HepG2 (cell line): ENCODE measurements around the gene SKI. TPM values are rescaled to one million over a fixed set of nuclear protein-coding genes. Genes with fewer than 3 reads are reported as not detected.

Experiments
- CEBPB ChIP-seq: IDR thresholded peaks from 2 replicates; pipeline ENCODE4 v1.6.1; 2011; ENCODE audit warnings: low read depth, low read length, improper control_type of control experiment, borderline replicate concordance
- CHD2 ChIP-seq: IDR thresholded peaks from 2 replicates; pipeline ENCODE4 v1.6.1; 2011; ENCODE audit warnings: low read depth, low read length, improper control_type of control experiment
- GATAD2A ChIP-seq: IDR thresholded peaks from 2 replicates; pipeline ENCODE4 v1.6.1; 2016
- KAT2B ChIP-seq: fragments of 150-350 bp; IDR thresholded peaks from 2 replicates; pipeline ENCODE4 v1.6.1; 2014; ENCODE audit warnings: low read depth, low read length, borderline replicate concordance
- KLF13 ChIP-seq: sonication (generic); formaldehyde crosslinking; IDR thresholded peaks from 2 replicates; pipeline ENCODE4 v1.4.0; 2020; ENCODE audit warnings: mild to moderate bottlenecking, missing genetic modification reagents
- MTA3 ChIP-seq: sonication (generic); formaldehyde crosslinking; IDR thresholded peaks from 2 replicates; pipeline ENCODE4 v1.4.0; 2020; ENCODE audit warnings: missing genetic modification reagents
- NFE2L1 ChIP-seq: sonication (generic); formaldehyde crosslinking; IDR thresholded peaks from 2 replicates; pipeline ENCODE4 v1.4.0; 2020; ENCODE audit warnings: missing genetic modification reagents, mild to moderate bottlenecking, borderline replicate concordance
- NFKB2 ChIP-seq: sonication (generic); formaldehyde crosslinking; IDR thresholded peaks from 2 replicates; pipeline ENCODE4 v1.4.0; 2020; ENCODE audit warnings: missing genetic modification reagents, borderline replicate concordance
- NFYC ChIP-seq: IDR thresholded peaks from 2 replicates; pipeline ENCODE4 v1.6.1; 2016; ENCODE audit warnings: missing genetic modification reagents, missing compliant biosample characterization
- PBX2 ChIP-seq: IDR thresholded peaks from 2 replicates; pipeline ENCODE4 v1.6.1; 2016; ENCODE audit warnings: control low read depth
- RBAK ChIP-seq: sonication (generic); formaldehyde crosslinking; IDR thresholded peaks from 2 replicates; pipeline ENCODE4 v1.5.1; 2020; ENCODE audit warnings: mild to moderate bottlenecking, missing genetic modification reagents
- SOX13 ChIP-seq, 3 experiments: fragments of 450-650 bp in 1 of 3; sonication (generic) in 1 of 3; formaldehyde crosslinking in 1 of 3; IDR thresholded peaks in 2 of 3; conservative IDR thresholded peaks in 1 of 3; 2 replicates each; pipeline versions ENCODE4 v1.5.0 to v1.6.1; 2016 to 2020; ENCODE audit warnings: antibody characterized with exemption in 1 of 3, mild to moderate bottlenecking in 1 of 3, missing compliant biosample characterization in 1 of 3, missing genetic modification reagents in 1 of 3, moderate library complexity in 1 of 3
- YEATS4 ChIP-seq: sonication (generic); formaldehyde crosslinking; IDR thresholded peaks from 2 replicates; pipeline ENCODE4 v1.4.0; 2020; ENCODE audit warnings: missing genetic modification reagents, borderline replicate concordance
- ZBTB4 ChIP-seq: sonication (generic); formaldehyde crosslinking; IDR thresholded peaks from 2 replicates; pipeline ENCODE4 v1.4.0; 2020; ENCODE audit warnings: missing genetic modification reagents, mild to moderate bottlenecking, borderline replicate concordance
- ZFP1 ChIP-seq: IDR thresholded peaks from 2 replicates; pipeline ENCODE4 v1.6.1; 2016
- ZNF24 ChIP-seq: fragments of 450-650 bp; IDR thresholded peaks from 2 replicates; pipeline ENCODE4 v1.6.1; 2017; ENCODE audit warnings: antibody characterized with exemption, mild to moderate bottlenecking
- ZNF326 ChIP-seq: sonication (generic); formaldehyde crosslinking; IDR thresholded peaks from 2 replicates; pipeline ENCODE4 v1.4.0; 2020; ENCODE audit warnings: missing genetic modification reagents, borderline replicate concordance
- ZNF839 ChIP-seq: sonication (generic); formaldehyde crosslinking; IDR thresholded peaks from 2 replicates; pipeline ENCODE4 v1.4.0; 2020; ENCODE audit warnings: missing genetic modification reagents, mild to moderate bottlenecking, borderline replicate concordance
- polyA plus RNA-seq, 8 experiments: library from polyadenylated mRNA; depleted of rRNA in 3 of 8; stranded (reverse) in 7 of 8; unstranded in 1 of 8; fragments of >200 nt; fragmentation: Illumina TruSeq in 4 of 8; extraction: Trizol in 4 of 8; gene quantifications; 2 replicates each; pipeline versions ENCODE4 v1.2.1 to v1.2.3, GENCODE V29; 2011 to 2016; ENCODE audit warnings: low read depth in 4 of 8, missing spikeins in 1 of 8, mixed read lengths in 1 of 8; ENCODE audit not compliant: insufficient read depth in 1 of 8
- total RNA-seq, 5 experiments: library from RNA; depleted of rRNA; stranded (reverse); fragments of >200 nt; fragmentation: Illumina TruSeq; extraction: Trizol; gene quantifications; 2 replicates each; pipeline ENCODE4 v1.2.3, GENCODE V29; 2016; ENCODE audit warnings: low read depth in 1 of 5
- TF ChIP-seq, protein P1 (sequence below): sonication (generic); formaldehyde crosslinking; IDR thresholded peaks from 2 replicates; pipeline ENCODE4 v1.4.0; 2020; ENCODE audit warnings: missing genetic modification reagents, borderline replicate concordance
- TF ChIP-seq, protein P2 (sequence below): sonication (generic); formaldehyde crosslinking; IDR thresholded peaks from 2 replicates; pipeline ENCODE4 v1.5.0; 2020; ENCODE audit warnings: mild to moderate bottlenecking, missing genetic modification reagents

Gene SKI
- total and polyA plus RNA-seq, 2 of the 13 experiments (the other 11 are each of a cell fraction or from before 2014, with no cell fraction given), result 4.7 to 6.9 TPM

- TF ChIP-seq, protein P1, sequence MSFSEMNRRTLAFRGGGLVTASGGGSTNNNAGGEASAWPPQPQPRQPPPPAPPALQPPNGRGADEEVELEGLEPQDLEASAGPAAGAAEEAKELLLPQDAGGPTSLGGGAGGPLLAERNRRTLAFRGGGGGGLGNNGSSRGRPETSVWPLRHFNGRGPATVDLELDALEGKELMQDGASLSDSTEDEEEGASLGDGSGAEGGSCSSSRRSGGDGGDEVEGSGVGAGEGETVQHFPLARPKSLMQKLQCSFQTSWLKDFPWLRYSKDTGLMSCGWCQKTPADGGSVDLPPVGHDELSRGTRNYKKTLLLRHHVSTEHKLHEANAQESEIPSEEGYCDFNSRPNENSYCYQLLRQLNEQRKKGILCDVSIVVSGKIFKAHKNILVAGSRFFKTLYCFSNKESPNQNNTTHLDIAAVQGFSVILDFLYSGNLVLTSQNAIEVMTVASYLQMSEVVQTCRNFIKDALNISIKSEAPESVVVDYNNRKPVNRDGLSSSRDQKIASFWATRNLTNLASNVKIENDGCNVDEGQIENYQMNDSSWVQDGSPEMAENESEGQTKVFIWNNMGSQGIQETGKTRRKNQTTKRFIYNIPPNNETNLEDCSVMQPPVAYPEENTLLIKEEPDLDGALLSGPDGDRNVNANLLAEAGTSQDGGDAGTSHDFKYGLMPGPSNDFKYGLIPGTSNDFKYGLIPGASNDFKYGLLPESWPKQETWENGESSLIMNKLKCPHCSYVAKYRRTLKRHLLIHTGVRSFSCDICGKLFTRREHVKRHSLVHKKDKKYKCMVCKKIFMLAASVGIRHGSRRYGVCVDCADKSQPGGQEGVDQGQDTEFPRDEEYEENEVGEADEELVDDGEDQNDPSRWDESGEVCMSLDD (CRISPR knock-in tag), result peak; percentile 84; the same call in 1 of the 2 replicates
- no peak for TF ChIP-seq NFYC (CRISPR knock-in tag)
- no peak for TF ChIP-seq SOX13 (IDR thresholded peaks at IDR 0.05)
- peak in 1 of 2 experiments; percentile 93; a peak in 2 of 4 replicates for TF ChIP-seq SOX13 (CRISPR knock-in tag; conservative IDR thresholded peaks at IDR 0.05 in 1 of 2, IDR thresholded peaks at IDR 0.05 in 1 of 2)
- no peak for TF ChIP-seq NFE2L1 (CRISPR knock-in tag)
- peak; percentile 100 for TF ChIP-seq CEBPB
- TF ChIP-seq YEATS4 (CRISPR knock-in tag), result peak; percentile 77
- no peak for TF ChIP-seq MTA3 (CRISPR knock-in tag)
- TF ChIP-seq, protein P2, sequence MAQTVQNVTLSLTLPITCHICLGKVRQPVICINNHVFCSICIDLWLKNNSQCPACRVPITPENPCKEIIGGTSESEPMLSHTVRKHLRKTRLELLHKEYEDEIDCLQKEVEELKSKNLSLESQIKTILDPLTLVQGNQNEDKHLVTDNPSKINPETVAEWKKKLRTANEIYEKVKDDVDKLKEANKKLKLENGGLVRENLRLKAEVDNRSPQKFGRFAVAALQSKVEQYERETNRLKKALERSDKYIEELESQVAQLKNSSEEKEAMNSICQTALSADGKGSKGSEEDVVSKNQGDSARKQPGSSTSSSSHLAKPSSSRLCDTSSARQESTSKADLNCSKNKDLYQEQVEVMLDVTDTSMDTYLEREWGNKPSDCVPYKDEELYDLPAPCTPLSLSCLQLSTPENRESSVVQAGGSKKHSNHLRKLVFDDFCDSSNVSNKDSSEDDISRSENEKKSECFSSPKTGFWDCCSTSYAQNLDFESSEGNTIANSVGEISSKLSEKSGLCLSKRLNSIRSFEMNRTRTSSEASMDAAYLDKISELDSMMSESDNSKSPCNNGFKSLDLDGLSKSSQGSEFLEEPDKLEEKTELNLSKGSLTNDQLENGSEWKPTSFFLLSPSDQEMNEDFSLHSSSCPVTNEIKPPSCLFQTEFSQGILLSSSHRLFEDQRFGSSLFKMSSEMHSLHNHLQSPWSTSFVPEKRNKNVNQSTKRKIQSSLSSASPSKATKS (CRISPR knock-in tag), result 0 out of 2 replicates have a peak, but pooled peaks have one; percentile 54
- TF ChIP-seq CHD2, result no peak
- TF ChIP-seq KAT2B, result no peak
- no peak for TF ChIP-seq ZFP1 (CRISPR knock-in tag)
- peak; percentile 30; the same call in 1 of the 2 replicates for TF ChIP-seq NFKB2 (CRISPR knock-in tag)
- no peak for TF ChIP-seq ZBTB4 (CRISPR knock-in tag)
- TF ChIP-seq PBX2 (CRISPR knock-in tag), result no peak
- TF ChIP-seq GATAD2A (CRISPR knock-in tag), result peak; percentile 95
- TF ChIP-seq ZNF839 (CRISPR knock-in tag), result 0 out of 2 replicates have a peak, but pooled peaks have one; percentile 51
- no peak for TF ChIP-seq RBAK (CRISPR knock-in tag)
- TF ChIP-seq KLF13 (CRISPR knock-in tag), result no peak
- no peak for TF ChIP-seq ZNF326 (CRISPR knock-in tag)
- TF ChIP-seq ZNF24, result no peak
These were observed 6.1 kb downstream of the SKI start (continued) for GRCh38 chr1:2233997-2234761.
